Fibroblast of pulmonary artery (primary cell): ENCODE measurements around the gene POLK.

ENCODE experiments used
- DNase-seq: peaks from one replicate; pipeline ENCODE4 v3.0.0-alpha.2; 2010; ENCODE audit warnings: low read depth
- H3K4me3 ChIP-seq: replicated peaks from 2 replicates; pipeline ENCODE4 v1.5.1; 2011; ENCODE audit warnings: low read depth, mild to moderate bottlenecking, control low read depth, low read length, moderate library complexity
- TF ChIP-seq, protein P1 (sequence below): IDR thresholded peaks from 2 replicates; pipeline ENCODE4 v1.5.1; 2011; ENCODE audit warnings: mild to moderate bottlenecking, control low read depth, low read length, inconsistent platforms; ENCODE audit errors: missing control alignments

Gene POLK

DNA sequence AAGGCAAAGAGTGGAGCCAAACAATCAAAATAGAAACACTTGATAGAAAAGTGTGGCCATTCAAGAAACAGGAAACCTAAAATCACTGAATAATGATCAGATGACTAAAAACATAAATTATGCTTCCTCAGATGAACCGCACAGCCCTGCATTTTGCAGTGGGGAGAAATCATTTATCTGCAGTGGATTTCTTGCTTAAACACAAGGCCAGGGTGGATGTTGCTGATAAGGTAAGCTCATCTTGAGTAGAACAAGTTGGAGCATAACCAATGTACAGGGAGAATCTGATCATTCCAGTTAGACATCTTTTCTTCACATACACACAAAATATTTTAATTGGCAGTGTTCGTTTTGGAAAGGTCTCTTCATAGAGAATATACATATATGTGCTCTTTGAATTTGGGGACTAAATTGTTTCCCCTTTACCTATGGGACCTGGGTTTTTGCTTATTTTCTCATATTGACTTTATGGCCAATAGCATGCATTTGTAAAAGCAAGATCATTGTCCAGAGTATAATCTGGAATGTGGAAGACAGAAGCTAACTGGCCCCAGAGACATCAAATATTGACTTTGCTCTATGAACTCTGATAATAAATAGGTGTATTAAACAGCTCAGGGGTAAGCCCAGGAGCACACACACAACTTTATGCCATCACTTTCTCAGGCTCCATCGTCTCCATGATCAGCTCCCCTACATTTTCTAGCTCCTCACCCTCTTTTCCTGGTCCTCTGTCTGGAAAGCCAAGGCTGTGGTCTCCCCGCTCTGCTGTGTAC lies 108.7 kb downstream of the POLK start:
- DNase-seq, result no peak
- H3K4me3 ChIP-seq, result no peak overlapping the region
- TF ChIP-seq, protein P1, sequence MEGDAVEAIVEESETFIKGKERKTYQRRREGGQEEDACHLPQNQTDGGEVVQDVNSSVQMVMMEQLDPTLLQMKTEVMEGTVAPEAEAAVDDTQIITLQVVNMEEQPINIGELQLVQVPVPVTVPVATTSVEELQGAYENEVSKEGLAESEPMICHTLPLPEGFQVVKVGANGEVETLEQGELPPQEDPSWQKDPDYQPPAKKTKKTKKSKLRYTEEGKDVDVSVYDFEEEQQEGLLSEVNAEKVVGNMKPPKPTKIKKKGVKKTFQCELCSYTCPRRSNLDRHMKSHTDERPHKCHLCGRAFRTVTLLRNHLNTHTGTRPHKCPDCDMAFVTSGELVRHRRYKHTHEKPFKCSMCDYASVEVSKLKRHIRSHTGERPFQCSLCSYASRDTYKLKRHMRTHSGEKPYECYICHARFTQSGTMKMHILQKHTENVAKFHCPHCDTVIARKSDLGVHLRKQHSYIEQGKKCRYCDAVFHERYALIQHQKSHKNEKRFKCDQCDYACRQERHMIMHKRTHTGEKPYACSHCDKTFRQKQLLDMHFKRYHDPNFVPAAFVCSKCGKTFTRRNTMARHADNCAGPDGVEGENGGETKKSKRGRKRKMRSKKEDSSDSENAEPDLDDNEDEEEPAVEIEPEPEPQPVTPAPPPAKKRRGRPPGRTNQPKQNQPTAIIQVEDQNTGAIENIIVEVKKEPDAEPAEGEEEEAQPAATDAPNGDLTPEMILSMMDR, result no peak

DNA sequence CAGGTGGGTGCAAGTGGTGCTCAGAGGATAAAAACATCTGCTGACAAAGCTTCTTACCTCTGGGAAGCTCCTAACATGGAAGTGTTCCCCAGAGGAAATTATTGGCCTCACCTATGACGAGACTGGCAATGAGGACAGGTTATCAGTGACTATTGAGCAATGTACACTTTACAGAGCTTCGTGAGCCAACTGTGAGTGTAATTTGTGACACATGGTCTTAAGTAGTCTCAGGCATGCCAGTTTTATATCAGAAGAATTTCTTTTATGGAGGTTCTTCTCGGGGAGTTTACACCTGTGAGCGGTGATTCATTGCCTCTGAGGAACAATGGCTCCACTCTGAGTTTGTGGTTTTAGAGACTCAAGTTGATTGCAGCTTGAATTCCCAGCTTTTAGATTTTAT lies 110.9 kb downstream of the POLK start:
- TF ChIP-seq, protein P1, result no peak
- no peak for DNase-seq

DNA sequence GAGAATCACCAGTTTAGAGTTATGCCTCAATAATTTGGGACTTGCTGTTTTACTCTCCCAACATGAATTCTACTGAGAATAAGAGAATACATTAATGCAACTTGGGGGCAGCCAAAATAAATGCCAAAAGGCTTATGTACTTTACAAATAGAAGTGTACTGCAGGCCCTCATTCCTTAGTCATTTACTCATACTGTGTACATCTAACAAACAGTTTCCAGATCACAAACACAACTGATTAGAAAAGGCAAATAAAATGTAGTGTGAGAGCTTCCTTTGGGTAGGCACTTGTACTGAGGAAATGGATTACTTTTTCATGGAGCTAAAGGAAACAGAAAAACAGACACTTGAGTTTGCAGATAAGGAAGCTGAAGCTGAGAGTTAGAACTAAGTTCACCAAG lies 112.2 kb downstream of the POLK start:
- no peak for DNase-seq
- H3K4me3 ChIP-seq, result no peak overlapping the region
- TF ChIP-seq, protein P1, result no peak

More for the DNA sequence above, 110.9 kb downstream of the POLK start:
- H3K4me3 ChIP-seq, result no peak overlapping the region

DNA sequence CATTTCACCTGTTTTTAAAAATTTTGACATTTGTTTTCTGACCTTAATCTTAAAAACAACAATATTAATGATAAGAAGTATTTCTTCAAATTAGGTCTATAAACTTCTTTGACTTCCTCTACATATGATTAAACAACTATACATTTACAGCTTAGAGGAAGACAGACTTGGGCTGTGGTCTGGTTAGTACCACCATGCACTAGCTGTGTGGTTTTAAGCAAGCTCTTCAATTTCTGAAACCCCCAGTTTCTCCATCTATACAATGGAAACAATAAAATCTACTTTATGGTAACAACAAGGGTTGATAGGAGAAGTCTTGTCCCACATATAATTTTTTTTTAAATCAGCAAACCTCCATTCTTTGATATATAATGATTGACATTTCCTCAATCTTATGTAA lies 115.3 kb downstream of the POLK start:
- TF ChIP-seq, protein P1, result no peak
- H3K4me3 ChIP-seq, result no peak overlapping the region
- DNase-seq, result no peak

DNA sequence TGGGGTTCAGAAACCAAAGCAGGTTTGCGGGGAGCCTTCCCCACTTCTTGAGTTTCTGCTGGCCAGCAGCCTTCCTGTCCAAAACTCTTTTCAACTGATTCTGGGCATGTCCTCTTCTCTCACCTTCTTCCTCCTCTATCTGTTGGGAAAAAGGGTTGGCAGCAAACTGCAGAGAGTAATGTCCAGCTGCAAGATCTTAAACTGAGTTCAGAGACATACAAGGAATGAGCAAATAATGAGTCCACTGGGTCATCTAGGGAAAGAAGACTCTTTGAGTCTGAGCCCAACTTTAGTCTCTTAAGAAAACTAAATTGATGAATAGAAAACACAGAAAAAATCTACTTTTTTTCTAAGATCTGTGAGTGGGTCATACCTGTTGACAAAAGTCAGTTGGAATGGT lies 116.1 kb downstream of the POLK start:
- no peak overlapping the region for H3K4me3 ChIP-seq
- no peak for DNase-seq
- TF ChIP-seq, protein P1, result no peak

DNA sequence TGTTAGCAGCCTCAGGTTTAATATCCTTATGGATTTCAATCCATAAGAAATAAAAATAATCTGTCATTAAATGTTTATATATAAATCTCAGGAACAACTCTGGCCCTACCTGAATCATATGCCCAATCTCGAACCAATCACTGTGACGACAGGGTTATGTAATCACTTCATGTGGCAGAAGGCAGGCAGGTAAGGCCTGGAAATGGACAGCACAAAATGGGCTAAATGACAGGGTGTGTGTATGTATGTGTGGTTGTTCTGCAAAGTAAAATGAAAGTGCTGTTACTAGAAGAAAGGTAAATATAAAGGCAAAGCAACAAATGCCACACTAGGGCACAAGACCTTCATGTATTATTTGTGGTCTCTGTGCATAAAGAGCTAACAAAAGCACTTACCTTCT lies 119.2 kb downstream of the POLK start:
- TF ChIP-seq, protein P1, result no peak
- no peak for DNase-seq
- H3K4me3 ChIP-seq, result no peak overlapping the region

DNA sequence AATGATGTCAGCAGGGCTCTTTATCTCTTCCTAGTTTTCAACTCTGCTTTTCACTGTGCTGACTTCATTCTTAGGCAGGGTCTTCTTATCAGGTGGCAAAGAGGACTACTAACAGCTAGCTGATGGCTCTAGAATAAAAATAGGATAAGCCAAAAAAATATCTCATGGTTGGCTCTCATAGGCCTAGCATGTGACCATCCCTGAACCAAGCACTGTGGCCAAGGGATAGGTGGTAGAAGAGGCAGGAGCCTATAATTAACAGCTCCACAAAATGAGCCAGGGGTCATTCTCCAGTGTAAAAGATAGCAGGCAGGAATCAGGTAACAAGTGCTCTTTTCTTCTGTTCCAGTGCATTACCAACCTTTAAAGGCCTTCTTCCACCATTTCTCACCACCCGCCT lies 120.6 kb downstream of the POLK start:
- DNase-seq, result no peak
- TF ChIP-seq, protein P1, result no peak
- H3K4me3 ChIP-seq, result no peak overlapping the region
